ENCODE measurements around the gene ADGRG3.

Gene ADGRG3

DNA sequence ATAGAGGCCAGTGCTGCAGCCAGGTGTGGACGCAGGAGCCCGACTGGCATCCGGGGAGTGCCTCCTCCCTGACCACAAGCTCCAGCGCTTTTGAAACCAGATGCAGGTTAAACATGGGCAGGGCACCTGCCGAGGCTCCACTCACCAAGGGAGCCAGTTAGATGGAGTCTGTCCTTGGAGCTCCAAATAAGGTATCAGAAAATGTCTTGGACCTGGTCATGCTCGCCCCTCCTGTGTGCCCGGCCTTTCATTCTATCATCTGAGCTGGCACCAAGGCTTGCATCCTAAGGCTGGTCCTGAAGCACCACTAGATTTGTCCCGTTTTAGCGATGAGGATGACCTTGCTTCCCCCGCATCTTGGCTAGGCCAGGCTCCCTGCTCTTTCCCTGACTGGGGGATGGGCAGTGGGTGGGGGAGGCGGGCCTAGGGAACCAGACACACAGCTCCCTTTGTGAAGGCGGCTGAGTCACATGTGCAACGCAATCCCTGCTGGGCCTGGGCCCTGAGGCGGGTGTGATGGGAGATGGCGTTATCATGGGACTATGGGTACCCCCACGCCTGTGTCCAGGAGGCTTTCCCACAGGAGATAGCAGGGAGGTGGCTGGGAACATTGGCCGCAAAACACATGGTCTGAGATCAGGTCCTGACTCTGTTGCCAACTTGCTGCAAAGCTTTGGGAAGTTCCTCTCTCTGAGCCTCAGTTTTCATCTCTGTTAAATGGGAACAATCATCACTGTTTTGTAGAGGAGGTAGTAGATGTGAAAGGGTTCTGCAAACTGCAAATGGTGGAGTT is 44.7 kb upstream of the ADGRG3 start:
- H3K4me3 ChIP-seq (ENCODE audit: low read length) = no peak overlapping the region
- TF ChIP-seq, protein P1, sequence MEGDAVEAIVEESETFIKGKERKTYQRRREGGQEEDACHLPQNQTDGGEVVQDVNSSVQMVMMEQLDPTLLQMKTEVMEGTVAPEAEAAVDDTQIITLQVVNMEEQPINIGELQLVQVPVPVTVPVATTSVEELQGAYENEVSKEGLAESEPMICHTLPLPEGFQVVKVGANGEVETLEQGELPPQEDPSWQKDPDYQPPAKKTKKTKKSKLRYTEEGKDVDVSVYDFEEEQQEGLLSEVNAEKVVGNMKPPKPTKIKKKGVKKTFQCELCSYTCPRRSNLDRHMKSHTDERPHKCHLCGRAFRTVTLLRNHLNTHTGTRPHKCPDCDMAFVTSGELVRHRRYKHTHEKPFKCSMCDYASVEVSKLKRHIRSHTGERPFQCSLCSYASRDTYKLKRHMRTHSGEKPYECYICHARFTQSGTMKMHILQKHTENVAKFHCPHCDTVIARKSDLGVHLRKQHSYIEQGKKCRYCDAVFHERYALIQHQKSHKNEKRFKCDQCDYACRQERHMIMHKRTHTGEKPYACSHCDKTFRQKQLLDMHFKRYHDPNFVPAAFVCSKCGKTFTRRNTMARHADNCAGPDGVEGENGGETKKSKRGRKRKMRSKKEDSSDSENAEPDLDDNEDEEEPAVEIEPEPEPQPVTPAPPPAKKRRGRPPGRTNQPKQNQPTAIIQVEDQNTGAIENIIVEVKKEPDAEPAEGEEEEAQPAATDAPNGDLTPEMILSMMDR (conservative IDR thresholded peaks at IDR 0.05; ENCODE audit: low read length) = no peak
- no peak for DNase-seq (ENCODE audit: low read depth)

DNA sequence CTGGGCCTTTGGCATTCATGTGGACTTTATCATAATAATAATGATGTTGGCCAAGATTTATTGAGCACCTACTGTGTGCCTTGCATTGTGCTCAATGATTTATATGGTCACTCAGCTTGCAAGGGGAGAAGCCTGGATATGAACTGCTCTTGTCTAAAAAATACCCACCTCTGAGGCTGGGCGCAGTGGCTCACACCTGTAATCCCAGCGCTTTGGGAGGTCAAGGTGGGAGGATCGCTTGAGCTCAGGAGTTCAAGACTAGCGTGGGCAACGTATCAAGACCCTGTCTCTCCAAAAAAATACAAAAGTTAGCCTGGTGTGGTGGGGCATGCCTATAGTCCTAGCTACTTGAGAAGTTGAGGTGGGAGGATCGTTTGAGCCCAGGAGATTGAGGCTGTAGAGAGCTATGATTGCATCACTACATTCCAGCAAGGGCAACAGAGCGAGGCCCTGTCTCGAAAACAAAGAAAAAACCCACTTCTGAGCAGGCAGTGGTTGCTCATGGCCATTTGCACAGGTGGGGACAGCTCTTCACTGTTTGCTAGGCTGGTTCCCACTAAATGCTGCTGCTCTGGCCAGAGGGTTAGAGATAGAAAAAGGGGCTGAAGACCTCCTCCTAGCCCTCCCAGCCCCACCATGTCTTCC is 43.9 kb upstream of the ADGRG3 start:
- H3K4me3 ChIP-seq (ENCODE audit: low read length) = no peak overlapping the region
- no peak for DNase-seq (ENCODE audit: low read depth)
- TF ChIP-seq, protein P1 (conservative IDR thresholded peaks at IDR 0.05; ENCODE audit: low read length) = no peak

DNA sequence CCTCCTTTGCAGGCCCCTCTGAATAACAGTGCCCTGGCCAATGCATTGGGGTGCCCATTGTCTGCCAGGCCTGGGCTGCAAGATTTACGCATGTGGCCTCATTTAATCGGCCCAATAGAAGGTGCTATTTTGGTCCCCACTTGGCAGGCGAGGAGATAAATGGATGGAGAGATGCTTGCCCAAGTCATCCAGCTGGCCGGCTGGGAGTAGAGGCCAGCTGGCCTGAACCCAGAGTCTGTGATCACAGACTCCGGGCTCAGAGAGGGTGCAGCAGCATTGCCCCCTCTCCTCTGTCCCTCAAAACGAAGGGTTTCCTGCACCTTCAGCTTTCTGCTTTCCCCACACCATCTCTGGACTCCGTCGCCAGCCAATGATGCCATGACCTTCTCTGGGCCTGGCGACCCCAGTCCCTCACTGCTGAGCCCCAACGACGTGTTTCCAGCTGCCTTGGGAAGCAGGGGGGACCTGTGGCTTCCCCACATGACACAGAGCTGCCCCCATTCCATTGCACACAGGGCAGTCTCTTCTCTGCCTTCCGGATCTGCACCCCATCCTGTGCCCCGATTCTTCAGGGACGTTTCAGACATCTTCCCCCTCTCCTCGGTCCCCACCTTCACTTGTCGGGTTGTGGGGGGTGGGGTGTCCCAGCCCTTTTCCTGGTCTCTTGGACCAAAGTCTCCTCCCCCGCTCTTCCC is 43.2 kb upstream of the ADGRG3 start:
- DNase-seq (ENCODE audit: low read depth) = peak; percentile 31
- H3K4me3 ChIP-seq (ENCODE audit: low read length) = no peak overlapping the region
- TF ChIP-seq, protein P1 (conservative IDR thresholded peaks at IDR 0.05; ENCODE audit: low read length) = no peak

DNA sequence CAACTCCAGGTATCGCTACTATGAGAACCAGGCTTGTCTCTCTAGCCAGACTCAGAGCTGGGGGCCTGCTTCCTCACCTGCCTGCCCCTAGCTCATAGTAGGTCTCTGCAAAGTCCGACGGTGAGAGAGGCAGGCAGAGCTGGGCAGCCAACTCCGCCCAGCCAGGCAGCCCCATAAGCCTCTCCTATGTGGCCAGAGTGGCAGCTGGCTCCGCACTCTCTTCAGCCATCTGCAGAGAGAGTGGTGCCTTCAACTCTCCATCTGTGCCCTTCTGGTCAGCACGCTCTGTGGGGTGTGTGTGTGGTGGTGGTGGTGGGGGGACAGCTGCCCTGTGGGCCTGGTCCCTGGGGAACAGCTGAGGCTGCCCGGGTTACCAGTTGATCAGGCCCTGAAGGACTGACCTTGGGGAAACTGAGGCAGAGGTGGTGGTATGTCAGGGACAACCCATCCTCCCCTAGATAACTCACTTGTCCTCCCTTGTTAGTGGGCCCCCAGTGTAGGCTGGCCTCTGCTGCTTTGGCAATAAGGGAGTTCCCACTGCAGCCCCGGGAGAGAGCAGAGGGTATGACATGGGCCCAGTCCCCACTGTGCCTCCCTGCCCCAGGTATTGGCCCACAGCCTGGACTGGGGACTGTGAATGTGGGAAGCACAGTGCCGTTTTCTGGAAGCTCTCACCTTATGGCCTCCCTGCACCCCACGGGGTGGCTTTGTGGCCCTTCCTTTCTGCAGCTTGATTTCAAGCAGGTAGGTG is 41.5 kb upstream of the ADGRG3 start:
- DNase-seq (ENCODE audit: low read depth) = no peak
- no peak overlapping the region for H3K4me3 ChIP-seq (ENCODE audit: low read length)
- TF ChIP-seq, protein P1 (conservative IDR thresholded peaks at IDR 0.05; ENCODE audit: low read length) = no peak

DNA sequence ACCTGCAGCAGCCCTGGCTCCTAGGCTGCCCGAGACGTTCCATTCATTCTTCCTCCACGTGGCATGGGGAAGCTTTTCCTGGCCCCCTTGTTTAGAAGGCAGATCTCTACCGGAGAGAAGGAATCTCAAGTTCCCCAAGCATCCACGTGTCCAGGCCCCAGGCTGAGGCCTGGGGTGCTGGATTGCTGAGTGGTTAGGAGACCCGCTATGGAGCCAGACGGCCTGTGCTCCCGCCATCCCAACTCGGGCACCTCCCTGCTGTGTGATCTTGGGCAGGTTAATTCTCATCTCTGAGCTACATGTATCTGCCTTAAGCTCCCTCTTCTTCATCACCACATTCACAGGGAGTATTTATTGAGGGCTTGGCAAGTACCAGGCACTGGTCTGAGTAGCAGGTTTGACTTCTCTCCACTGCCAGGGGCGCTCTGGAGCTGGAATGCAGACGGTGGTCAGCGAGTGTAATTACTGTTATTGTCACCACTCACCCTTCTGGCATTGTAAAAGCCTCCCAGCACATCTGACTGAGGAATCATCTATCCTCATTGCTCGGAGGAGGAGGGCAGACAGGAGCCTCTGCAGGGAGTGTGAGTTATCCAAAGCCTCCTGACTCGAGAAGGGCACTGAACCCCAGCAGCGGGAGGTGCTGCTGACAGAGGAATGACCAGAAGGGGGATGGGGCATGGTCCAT is 40.8 kb upstream of the ADGRG3 start:
- TF ChIP-seq, protein P1 (conservative IDR thresholded peaks at IDR 0.05; ENCODE audit: low read length) = peak; percentile 48
- peak; percentile 80 for DNase-seq (ENCODE audit: low read depth)
- H3K4me3 ChIP-seq (ENCODE audit: low read length) = no peak overlapping the region

DNA sequence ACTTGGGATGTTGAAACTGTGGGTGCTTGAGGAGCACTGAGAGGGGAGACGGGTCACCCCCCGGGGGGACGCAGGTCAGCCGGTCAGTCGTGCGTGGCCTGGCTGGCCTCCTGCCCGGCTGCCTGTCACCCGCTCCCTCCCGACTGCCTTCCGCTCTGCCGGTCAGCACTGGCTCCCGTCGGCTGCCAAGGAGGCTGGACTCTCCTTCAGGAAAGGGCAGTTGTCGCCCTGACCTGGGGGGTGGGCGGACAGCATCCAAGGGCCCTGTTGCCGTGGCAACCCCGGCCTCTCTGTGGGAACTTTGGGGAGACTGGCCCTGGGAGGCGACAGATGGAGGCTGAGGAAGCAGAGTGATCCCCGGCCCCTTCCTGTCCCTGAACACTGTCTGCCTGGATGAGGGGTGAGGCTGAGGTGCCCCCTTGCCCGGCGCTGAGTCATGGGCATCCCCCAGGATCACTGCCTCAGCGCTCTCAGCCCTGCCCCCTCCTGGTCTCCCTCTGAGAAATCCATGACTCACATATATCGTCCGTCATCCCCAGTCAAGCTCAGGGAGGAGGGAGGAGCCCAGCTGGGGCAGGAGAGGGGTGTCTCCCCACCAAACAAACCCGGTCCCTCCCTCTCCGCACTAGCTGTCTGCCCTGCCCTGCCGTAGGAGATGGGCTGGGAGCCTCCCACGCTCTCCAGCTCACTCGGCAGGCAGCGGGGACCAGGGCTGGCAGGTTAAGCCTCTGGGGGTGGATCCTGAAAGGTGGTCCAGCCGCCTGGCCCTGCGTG is 39.9 kb upstream of the ADGRG3 start, which contains the start of gene ADGRG1:
ADGRG1 (plus strand) TSS at position 623 of the 774 bp plus-strand sequence. CDS start 21,658 bp downstream, outside the sequence.
- peak within 1 kb of the TSS; percentile 43 for H3K4me3 ChIP-seq (ENCODE audit: low read length)
- TF ChIP-seq, protein P1 (conservative IDR thresholded peaks at IDR 0.05; ENCODE audit: low read length) = peak; percentile 23
- DNase-seq (ENCODE audit: low read depth) = peak; percentile 87
